ENCODE results near the gene TMEM38A. TPM values are rescaled to one million over a fixed set of nuclear protein-coding genes. Genes with fewer than 3 reads are reported as not detected.

The TMEM38A gene
- total and polyA plus RNA-seq, 9 of the 15 experiments (the other 6 are each of a cell fraction or from before 2014, with no cell fraction given) = 0.35 to 2.1 (median 1.2) TPM

DNA sequence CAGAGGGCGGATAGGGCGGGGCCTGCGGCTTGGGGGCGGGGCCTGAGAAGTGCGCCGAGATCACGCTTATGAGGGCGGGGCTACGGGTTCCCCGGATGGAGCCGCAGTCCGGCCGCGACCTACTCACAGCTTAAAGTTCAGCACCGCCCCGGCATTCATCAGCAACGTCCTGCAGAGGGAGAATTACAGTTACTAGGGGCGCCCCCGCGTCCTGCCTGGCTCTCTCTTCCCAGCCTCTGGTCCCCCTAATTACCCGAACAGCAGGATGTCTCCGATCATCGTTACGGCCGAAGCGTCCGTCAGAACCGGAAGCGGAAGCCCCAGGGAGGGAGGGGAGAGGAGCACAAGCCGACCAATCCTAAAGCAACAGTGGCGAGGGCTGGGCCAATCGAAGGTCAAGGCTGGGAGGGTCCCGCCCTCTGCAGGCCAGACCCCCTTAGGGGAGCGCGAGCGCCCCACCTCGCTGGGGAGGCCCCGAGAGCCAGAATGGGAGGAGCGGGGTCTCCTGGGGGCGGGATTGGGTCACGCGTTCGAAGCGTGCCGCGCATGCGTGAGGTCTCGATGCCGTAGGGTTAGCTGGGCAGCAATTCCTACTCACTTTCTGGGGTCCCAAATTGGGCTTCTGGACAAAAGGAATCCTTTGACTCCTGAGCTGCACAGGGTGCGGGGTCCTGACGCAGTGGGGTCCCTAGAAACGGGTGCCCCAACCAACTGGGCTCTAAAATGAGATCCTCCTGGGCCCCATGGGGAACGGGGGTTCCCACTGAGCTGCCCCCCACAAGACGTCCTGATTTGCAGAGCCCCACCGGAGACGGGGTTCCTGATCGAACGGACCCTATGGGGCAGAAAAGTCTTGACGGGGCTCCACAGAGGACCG is 869 bp upstream of the TMEM38A start, which contains the start of gene SMIM7 (continued):
- TF ChIP-seq, protein P1, sequence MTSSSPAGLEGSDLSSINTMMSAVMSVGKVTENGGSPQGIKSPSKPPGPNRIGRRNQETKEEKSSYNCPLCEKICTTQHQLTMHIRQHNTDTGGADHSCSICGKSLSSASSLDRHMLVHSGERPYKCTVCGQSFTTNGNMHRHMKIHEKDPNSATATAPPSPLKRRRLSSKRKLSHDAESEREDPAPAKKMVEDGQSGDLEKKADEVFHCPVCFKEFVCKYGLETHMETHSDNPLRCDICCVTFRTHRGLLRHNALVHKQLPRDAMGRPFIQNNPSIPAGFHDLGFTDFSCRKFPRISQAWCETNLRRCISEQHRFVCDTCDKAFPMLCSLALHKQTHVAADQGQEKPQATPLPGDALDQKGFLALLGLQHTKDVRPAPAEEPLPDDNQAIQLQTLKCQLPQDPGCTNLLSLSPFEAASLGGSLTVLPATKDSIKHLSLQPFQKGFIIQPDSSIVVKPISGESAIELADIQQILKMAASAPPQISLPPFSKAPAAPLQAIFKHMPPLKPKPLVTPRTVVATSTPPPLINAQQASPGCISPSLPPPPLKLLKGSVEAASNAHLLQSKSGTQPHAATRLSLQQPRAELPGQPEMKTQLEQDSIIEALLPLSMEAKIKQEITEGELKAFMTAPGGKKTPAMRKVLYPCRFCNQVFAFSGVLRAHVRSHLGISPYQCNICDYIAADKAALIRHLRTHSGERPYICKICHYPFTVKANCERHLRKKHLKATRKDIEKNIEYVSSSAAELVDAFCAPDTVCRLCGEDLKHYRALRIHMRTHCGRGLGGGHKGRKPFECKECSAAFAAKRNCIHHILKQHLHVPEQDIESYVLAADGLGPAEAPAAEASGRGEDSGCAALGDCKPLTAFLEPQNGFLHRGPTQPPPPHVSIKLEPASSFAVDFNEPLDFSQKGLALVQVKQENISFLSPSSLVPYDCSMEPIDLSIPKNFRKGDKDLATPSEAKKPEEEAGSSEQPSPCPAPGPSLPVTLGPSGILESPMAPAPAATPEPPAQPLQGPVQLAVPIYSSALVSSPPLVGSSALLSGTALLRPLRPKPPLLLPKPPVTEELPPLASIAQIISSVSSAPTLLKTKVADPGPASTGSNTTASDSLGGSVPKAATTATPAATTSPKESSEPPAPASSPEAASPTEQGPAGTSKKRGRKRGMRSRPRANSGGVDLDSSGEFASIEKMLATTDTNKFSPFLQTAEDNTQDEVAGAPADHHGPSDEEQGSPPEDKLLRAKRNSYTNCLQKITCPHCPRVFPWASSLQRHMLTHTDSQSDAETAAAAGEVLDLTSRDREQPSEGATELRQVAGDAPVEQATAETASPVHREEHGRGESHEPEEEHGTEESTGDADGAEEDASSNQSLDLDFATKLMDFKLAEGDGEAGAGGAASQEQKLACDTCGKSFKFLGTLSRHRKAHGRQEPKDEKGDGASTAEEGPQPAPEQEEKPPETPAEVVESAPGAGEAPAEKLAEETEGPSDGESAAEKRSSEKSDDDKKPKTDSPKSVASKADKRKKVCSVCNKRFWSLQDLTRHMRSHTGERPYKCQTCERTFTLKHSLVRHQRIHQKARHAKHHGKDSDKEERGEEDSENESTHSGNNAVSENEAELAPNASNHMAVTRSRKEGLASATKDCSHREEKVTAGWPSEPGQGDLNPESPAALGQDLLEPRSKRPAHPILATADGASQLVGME (CRISPR knock-in tag; IDR thresholded peaks at IDR 0.05) = no peak
- TF ChIP-seq E2F3 (CRISPR knock-in tag; IDR thresholded peaks at IDR 0.05) (no peak), ZNF24 (IDR thresholded peaks at IDR 0.05) (no peak), KDM1A (IDR thresholded peaks at IDR 0.05) (no peak), POLR3G (IDR thresholded peaks at IDR 0.05; ENCODE audit: extremely low read depth, insufficient read length, insufficient replicate concordance) (no peak), ZFP36 (IDR thresholded peaks at IDR 0.05; ENCODE audit: low read depth, low read length, partially characterized antibody) (no peak), ZNF584 (CRISPR knock-in tag; IDR thresholded peaks at IDR 0.05; ENCODE audit: low read depth) (no peak), RBBP5 (IDR thresholded peaks at IDR 0.05; ENCODE audit: borderline replicate concordance, insufficient read depth, low read length, poor library complexity, severe bottlenecking) (peak; percentile 92), LARP7 (IDR thresholded peaks at IDR 0.05) (no peak), SLC30A9 (CRISPR knock-in tag; IDR thresholded peaks at IDR 0.05) (no peak), ZNF263 (CRISPR knock-in tag; IDR thresholded peaks at IDR 0.05; ENCODE audit: borderline replicate concordance) (no peak)
- TF ChIP-seq, protein P2, sequence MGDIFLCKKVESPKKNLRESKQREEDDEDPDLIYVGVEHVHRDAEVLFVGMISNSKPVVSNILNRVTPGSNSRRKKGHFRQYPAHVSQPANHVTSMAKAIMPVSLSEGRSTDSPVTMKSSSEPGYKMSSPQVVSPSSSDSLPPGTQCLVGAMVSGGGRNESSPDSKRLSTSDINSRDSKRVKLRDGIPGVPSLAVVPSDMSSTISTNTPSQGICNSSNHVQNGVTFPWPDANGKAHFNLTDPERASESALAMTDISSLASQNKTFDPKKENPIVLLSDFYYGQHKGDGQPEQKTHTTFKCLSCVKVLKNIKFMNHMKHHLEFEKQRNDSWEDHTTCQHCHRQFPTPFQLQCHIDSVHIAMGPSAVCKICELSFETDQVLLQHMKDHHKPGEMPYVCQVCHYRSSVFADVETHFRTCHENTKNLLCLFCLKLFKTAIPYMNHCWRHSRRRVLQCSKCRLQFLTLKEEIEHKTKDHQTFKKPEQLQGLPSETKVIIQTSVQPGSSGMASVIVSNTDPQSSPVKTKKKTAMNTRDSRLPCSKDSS (IDR thresholded peaks at IDR 0.05; ENCODE audit: low read depth, partially characterized antibody) = no peak
- TF ChIP-seq, protein P3, sequence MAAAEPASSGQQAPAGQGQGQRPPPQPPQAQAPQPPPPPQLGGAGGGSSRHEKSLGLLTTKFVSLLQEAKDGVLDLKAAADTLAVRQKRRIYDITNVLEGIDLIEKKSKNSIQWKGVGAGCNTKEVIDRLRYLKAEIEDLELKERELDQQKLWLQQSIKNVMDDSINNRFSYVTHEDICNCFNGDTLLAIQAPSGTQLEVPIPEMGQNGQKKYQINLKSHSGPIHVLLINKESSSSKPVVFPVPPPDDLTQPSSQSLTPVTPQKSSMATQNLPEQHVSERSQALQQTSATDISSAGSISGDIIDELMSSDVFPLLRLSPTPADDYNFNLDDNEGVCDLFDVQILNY (CRISPR knock-in tag; IDR thresholded peaks at IDR 0.05) = no peak
- TF ChIP-seq, protein P4, sequence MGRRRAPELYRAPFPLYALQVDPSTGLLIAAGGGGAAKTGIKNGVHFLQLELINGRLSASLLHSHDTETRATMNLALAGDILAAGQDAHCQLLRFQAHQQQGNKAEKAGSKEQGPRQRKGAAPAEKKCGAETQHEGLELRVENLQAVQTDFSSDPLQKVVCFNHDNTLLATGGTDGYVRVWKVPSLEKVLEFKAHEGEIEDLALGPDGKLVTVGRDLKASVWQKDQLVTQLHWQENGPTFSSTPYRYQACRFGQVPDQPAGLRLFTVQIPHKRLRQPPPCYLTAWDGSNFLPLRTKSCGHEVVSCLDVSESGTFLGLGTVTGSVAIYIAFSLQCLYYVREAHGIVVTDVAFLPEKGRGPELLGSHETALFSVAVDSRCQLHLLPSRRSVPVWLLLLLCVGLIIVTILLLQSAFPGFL (CRISPR knock-in tag; IDR thresholded peaks at IDR 0.05) = no peak
- TF ChIP-seq, protein P5, sequence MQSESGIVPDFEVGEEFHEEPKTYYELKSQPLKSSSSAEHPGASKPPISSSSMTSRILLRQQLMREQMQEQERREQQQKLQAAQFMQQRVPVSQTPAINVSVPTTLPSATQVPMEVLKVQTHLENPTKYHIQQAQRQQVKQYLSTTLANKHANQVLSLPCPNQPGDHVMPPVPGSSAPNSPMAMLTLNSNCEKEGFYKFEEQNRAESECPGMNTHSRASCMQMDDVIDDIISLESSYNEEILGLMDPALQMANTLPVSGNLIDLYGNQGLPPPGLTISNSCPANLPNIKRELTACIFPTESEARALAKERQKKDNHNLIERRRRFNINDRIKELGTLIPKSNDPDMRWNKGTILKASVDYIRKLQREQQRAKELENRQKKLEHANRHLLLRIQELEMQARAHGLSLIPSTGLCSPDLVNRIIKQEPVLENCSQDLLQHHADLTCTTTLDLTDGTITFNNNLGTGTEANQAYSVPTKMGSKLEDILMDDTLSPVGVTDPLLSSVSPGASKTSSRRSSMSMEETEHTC (IDR thresholded peaks at IDR 0.05) = peak; percentile 61
